GM21423 (cell line): ENCODE measurements around the gene RBM25.
"Not testable (repeated sequence)": the region's sequence is repeated elsewhere in the genome, so short reads cannot be mapped to it uniquely, and the experiment has no call there.

ENCODE experiments used
- ATAC-seq: cut with Tn5 transposase; IDR thresholded peaks from one replicate; pipeline ENCODE4 v1.9.1; 2021; ENCODE audit warnings: mild to moderate bottlenecking, moderate library complexity; ENCODE audit not compliant: unreplicated experiment

The RBM25 gene

GRCh38 chr14:73058224-73058921 lies at the start of gene RBM25:
Gene RBM25, plus strand, starts transcription at chr14:73058534. Its CDS starts 13,108 bp downstream, at chr14:73071642.
- ATAC-seq, result peak; percentile 97

- ATAC-seq, result not testable (repeated sequence)
These were observed 47.1 kb upstream of the RBM25 start for GRCh38 chr14:73011189-73011588.

GRCh38 chr14:73014105-73014504 lies 44.2 kb upstream of the RBM25 start:
- peak; percentile 91 for ATAC-seq

DNA sequence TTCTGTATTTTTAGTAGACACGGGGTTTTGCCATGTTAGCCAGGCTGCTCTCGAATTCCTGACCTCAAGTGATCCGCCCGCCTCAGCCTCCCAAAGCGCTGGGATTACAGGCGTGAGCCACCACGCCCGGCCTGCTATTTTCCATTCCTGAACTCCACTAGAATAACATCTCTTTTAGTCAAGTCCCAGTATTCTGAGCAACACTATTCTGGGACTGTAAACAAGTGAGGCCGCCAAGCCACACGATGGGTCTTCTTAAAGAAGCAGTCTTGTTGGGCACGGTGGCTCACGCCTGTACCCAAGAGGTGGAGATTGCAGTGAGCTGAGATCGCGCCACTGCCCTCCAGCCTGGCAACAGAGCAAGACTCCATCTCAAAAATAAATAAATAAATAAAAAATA lies 42.8 kb upstream of the RBM25 start:
- not testable (repeated sequence) for ATAC-seq

GRCh38 chr14:73016011-73016410 lies 42.3 kb upstream of the RBM25 start:
- ATAC-seq, result not testable (repeated sequence)

- ATAC-seq, result no peak
These were observed 36.3 kb upstream of the RBM25 start for GRCh38 chr14:73022051-73022450.

DNA sequence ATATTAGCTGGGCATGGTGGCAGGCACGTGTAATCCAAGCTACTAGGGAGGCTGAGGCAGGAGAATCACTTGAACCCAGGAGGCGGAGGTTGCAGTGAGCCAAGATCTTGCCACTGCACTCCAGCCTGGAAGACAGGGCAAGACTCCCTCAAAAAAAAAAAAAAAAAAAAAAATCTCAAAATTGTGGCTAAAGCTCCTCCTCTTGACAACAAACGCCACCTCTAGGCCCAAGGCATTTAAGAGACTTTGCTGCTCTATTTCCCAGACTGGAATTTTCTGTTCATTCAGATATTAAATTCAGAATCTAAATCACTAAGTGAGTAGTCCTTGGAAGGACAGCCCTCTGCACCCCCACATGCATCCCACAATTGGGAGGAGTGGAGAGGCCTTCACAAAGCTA lies 32.8 kb upstream of the RBM25 start:
- no peak for ATAC-seq

GRCh38 chr14:73026243-73026844 lies 32.0 kb upstream of the RBM25 start:
- no peak for ATAC-seq

DNA sequence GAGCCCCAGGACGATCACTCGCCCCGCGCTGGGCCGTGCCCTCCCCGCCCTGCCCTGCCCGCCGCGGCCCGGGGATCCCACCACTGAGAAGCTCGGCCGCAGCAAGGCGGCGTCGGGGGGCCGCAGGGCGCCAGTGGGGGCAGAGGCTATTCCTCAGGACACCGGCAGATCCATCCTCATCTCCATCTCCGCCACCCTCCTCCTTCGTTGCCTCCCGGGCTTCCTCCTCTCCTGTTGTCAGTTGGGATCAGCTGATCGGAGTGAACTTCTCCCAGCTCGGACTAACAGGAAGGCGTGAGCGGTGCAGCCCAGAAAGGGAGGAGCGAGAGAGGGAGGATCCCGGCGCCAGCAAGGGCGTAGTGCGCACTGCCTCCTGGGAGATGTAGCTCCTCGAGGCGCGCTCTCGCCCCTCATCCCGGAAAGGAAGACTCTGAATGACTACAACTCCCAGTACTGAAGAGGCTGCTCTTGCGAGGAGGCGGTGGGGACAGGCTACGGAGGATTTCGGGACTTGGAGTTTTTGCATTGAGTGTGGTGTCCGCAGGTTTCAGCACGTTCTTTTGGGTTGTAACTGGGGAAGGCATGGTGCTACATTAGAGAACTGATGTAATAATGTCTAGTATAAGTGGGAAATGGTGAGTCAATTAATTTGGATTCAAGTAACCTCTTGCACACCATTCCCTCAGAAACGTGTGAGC lies 31.3 kb upstream of the RBM25 start, which contains the start of gene ZFYVE1:
Gene ZFYVE1 (minus strand): TSS at position 262 of the 698 bp plus-strand sequence. CDS start 2,598 bp downstream, outside the sequence.
- peak; percentile 98 for ATAC-seq

GRCh38 chr14:73027546-73027945 lies 30.8 kb upstream of the RBM25 start:
- ATAC-seq, result no peak

DNA sequence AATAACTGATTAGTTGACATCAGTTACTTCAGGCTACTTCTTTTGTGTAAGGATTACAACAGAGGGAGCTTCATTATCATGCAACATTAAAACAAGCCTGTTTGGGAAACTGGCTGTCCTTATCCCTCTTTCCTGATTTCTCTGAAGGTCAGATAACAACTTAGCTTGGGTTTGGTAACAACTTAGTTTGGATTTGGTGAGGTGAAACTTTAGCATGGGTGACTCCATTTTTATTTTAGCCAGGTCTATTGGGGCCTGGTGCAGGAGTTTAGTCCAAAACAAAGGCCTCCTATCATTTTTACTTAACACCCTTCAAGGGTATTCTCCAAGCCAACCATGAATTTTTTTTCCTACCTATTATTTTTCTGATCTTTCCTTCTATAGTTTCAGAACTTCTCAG lies 30.4 kb upstream of the RBM25 start:
- ATAC-seq, result no peak

DNA sequence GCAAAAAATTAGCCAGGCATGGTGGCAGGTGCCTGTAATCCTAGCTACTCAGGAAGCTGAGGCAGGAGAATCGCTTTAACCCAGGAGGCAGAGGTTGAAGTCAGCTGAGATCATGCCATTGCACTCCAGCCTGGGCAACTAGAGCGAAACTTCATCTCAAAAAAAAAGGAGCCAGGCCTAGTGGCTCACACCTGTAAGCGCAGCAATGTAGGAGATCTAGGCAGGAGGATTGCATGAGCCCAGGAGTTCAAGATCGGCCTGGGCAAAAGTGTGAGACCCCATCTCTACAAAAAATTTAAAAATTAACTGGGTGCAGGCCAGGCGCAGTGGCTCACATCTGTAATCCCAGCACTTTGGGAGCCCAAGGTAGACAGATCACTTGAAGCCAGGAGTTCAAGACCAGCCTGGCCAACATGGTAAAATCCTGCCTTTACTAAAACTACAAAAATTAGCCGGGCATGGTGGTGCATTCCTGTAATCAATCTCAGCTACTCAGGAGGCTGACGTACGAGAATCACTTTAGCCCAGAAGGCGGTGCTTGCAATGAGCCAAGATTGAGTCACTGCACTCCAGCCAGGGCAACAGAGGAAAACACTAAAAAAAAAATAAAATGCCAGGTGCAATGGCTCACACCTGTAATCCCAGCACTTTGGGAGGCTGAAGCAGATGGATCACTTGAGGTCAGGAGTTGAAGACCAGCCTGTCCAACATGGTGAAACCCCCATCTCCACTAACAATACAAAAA lies 21.5 kb upstream of the RBM25 start:
- ATAC-seq, result not testable (repeated sequence)

DNA sequence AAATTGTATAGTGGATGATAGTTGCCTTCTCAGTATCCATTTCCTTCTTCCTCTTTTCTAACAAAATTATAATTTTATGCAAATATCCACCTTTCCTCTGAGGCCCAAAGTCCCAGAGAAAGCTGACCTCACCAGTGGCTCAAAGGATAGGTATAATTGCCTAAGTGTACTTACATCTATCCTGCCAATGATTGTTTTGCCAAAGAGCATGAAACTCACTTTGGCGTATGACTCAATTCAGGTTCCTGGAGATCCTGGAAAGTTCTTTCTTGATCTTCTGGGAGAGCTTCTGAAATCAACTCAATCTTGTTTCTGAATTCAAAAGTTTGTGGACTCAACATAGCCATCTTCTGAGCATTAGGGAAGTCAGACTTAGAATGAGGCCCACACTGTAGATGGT lies 10.5 kb upstream of the RBM25 start:
- ATAC-seq, result no peak

GRCh38 chr14:73049428-73049827 lies 8.9 kb upstream of the RBM25 start:
- ATAC-seq, result no peak

- ATAC-seq, result no peak
These were observed 3.1 kb upstream of the RBM25 start for GRCh38 chr14:73055251-73055650.

- no peak for ATAC-seq
These were observed 450 bp upstream of the RBM25 start for GRCh38 chr14:73057944-73058223.

GRCh38 chr14:73058922-73059673 lies 764 bp downstream of the RBM25 start:
- peak; percentile 1 for ATAC-seq

GRCh38 chr14:73069585-73069984 lies 11.3 kb downstream of the RBM25 start:
- ATAC-seq, result no peak

DNA sequence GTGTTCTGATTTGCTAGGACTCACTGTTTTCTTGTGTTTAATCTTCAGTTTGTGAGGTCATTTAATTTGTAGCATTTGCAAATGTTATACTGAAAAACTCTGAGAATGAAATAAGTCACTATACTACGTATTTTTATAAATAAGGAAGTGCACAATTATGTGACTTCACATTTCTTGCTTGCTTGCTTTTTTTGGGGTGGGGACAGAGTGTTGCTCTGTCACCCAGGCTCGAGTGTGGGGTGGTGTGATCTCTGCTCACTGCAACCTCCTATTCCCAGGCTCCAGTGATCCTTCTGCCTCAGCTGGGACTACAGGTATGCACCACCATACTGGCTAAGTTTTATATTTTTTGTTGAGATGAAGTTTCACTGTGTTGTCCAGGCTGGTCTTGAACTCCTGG lies 32.7 kb downstream of the RBM25 start:
- ATAC-seq, result no peak

GRCh38 chr14:73097421-73097820 lies 39.1 kb downstream of the RBM25 start:
- no peak for ATAC-seq

DNA sequence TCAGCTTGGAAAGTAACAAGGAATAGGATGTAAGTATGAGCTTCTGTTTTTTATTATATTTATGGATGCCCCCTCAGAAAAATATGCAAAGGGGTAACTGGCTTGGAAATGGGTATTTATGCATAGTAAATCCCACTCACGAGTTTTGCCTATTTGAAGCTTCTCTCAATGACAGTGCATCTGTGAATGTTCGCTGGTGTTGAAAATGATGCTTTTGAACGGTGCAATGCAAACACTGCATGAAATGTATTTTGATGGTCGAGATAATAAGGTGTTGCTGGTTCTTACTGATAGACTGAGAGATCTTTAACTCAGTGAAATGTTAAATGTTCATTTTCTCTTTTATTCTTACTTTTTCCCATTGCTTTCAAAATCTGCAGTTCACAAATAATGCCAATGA lies 42.0 kb downstream of the RBM25 start:
- ATAC-seq, result no peak
